Retinal pigment epithelial cell (primary cell): ENCODE measurements around the gene PDZD8.

Experiments used
- DNase-seq: peaks from one replicate; pipeline ENCODE4 v3.0.0-alpha.2; 2010; ENCODE audit warnings: low read depth
- H3K4me3 ChIP-seq: 2 replicates; pipeline ENCODE4 v1.5.1; 2011; ENCODE audit warnings: mild to moderate bottlenecking, low read length, control low read depth, moderate library complexity
- TF ChIP-seq, protein P1 (sequence below): conservative IDR thresholded peaks from 2 replicates; pipeline ENCODE4 v1.5.1; 2011; ENCODE audit warnings: low read depth, low read length, control low read depth, inconsistent platforms

Gene PDZD8

DNA sequence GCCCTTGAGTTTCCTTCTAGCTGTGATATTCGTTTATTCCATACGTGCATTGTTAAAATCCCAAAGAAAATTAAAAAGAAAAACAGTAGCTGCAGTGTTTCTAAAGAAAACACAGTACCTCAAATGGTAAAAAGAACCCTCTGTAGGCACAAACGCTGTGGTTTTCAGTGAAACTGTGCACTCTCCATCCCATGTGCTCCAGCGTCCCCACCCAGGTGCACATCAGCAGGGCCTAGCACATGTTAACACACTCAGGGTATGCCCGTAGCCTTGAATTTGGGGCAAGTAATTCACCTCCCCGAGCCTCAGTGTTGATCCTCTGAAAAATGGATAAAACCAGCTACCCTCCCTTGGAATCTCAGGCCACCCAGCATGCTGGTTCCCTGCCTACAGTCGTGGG lies 124.8 kb downstream of the PDZD8 start:
- no peak overlapping the region for H3K4me3 ChIP-seq
- TF ChIP-seq, protein P1, sequence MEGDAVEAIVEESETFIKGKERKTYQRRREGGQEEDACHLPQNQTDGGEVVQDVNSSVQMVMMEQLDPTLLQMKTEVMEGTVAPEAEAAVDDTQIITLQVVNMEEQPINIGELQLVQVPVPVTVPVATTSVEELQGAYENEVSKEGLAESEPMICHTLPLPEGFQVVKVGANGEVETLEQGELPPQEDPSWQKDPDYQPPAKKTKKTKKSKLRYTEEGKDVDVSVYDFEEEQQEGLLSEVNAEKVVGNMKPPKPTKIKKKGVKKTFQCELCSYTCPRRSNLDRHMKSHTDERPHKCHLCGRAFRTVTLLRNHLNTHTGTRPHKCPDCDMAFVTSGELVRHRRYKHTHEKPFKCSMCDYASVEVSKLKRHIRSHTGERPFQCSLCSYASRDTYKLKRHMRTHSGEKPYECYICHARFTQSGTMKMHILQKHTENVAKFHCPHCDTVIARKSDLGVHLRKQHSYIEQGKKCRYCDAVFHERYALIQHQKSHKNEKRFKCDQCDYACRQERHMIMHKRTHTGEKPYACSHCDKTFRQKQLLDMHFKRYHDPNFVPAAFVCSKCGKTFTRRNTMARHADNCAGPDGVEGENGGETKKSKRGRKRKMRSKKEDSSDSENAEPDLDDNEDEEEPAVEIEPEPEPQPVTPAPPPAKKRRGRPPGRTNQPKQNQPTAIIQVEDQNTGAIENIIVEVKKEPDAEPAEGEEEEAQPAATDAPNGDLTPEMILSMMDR: no peak
- no peak for DNase-seq

DNA sequence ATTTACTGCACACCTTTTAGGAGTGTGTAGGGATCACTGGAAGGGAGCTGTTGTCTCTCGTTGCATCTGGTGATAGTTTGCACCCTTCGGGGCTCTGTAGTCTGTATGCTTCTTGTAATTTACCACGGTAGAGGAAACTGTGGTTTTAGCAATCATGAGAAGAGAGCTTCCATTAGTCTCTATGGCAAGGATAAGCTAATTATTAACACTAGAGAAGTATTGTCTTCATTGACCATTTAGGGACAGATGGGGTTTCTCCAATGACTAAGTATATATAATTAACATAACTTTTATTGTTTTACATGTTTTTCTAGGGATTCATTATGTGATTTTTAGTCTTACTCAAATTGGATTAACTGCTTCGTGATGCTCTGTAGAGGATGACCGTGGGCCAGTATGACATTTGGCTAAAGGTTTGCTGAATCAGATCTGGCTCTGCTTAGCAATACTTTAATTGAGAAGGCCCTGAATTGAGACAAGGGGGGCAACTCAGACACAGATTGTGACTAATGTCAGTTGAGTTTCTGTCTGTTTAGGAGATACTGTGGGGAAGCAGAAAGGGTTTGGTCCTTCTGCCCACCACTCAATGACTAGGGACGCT lies 125.6 kb downstream of the PDZD8 start:
- TF ChIP-seq, protein P1: no peak
- no peak overlapping the region for H3K4me3 ChIP-seq
- no peak for DNase-seq

DNA sequence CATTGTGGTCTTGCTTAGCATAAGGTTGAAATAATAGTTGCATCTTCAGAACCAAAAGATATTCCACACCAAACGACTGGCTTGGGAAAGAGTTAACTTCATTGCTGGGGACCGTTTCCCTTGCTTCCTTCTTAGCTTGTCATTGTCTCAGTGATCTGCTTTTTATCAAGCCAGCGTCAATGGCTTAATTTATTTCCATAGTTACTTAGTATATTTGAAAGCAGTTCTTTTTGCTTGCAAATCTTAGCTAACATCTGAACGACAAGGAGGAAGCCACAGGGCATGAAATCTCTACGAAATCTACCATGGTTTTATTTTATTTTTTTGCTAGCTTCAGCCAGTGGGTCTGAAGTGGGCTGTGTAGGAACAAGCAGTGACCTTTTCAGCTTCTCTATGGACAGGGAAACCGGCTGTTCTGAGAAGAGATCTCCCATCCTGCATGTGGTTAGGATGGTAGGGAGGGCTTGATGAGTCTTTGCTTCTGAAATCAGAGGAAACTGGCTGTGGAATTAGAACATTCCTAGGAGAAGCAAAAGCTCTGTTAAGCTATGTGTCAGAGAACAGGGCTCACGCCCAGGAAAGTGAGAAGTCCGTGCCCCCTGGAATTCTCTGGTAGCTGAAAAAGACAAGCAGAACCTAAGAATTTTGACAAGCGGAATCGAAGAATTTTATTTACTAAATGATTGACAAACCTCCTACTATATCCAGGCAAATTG lies 126.3 kb downstream of the PDZD8 start:
- H3K4me3 ChIP-seq: no peak overlapping the region
- DNase-seq: no peak
- TF ChIP-seq, protein P1: no peak

DNA sequence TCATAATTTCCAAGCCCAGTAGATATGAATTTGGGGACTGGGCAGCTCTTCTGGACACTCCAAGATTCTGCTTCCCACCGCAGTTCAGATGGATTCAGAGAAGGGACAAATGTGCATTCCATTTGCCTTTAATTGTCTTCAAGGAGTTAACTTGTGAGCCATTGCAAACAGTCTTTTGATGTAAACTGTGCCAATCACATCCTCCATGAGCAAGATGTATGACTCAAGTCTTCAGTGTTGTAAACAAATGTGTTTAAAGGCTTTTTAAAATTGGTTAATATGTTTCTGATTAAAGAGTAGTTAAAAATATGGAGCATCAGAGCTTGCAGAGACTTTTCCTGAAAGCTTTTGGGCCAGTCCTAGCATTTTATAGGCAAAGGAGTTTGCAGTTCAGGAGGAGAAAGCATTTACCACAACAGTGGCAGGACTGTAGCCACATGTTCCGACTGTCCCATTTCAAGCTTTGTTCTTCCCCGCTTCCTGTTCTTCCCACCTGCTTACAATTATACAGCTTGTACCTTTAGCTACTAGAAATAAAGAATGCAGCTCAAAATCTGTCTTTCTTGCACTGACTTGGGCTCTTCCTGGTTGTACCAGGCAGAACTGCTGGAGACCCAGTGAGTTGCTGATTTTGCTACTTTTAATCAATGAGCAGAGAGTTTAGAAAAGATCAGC lies 128.1 kb downstream of the PDZD8 start:
- no peak for DNase-seq
- no peak overlapping the region for H3K4me3 ChIP-seq
- TF ChIP-seq, protein P1: no peak

DNA sequence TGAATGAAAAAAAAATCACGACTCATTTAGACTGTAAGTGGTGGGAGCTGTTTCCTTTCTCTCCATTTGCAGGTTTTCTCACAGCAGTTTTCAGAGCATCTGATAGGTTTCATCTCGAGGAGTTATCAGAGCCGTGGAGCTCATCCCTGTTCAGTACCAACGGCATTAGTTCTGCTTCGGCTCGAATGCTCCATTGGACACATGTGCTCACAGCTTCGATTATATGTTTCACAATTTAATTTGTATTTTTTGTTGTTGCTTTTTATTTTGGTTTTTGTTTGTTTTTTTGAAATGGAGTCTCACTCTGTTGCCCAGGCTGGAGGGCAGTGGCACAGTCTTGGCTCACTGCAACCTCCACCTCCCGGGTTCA lies 132.8 kb downstream of the PDZD8 start:
- TF ChIP-seq, protein P1: no peak
- no peak overlapping the region for H3K4me3 ChIP-seq
- DNase-seq: no peak

DNA sequence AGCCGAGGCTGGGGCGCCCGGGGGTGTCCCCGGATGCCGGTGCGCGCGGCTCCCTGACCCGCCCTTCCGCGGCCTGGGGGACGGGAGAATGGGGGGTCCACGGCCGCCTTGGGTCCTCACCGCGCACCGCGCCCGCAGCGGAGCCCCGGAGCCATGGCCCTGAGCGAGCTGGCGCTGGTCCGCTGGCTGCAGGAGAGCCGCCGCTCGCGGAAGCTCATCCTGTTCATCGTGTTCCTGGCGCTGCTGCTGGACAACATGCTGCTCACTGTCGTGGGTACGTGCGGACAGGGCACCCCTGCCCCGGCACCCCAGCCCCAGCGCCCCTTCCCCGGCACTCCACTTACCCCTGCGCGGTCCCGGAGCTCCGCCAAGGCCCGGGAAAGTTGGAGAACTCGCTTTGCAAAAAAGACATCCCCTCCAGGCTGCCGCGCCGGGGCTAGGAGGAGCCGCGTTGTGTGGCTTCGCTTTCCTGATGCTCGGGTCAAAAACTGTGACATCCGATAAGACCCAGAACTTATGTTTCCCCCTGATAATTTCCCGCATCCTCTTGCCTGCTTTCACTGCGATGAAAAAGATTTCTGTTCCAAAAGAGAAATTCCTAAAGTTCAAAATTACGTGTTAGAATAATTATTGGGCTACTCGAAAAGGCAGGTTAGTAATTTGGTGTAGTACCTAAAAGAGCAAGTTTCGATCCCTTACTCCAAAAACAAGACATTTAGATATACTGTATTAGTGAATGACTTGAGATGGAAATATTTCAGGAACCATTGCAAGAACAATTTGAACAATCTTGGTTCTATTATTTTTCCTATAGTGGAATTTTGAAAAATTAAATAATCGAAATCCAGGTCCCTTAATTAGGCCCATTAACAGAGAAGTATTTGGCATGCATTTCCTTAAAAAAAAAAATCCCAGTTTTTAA lies 133.4 kb downstream of the PDZD8 start:
- no peak for DNase-seq
- H3K4me3 ChIP-seq: no peak overlapping the region
- TF ChIP-seq, protein P1: no peak
